ENCODE results near the gene KRTAP5-6.

- no peak for TF ChIP-seq BHLHE40 (IDR thresholded peaks at IDR 0.05; ENCODE audit: borderline replicate concordance)
- TF ChIP-seq L3MBTL2 (conservative IDR thresholded peaks at IDR 0.05), result no peak
- TF ChIP-seq ARNT (IDR thresholded peaks at IDR 0.05), result no peak
- no peak for TF ChIP-seq SP1 (IDR thresholded peaks at IDR 0.05)
- TF ChIP-seq FOXM1 (IDR thresholded peaks at IDR 0.05; ENCODE audit: borderline replicate concordance), result no peak
- no peak for TF ChIP-seq FOXK2 (IDR thresholded peaks at IDR 0.05)
- no peak for TF ChIP-seq ELF4 (IDR thresholded peaks at IDR 0.05)
- no peak for TF ChIP-seq ZNF384 (IDR thresholded peaks at IDR 0.05)
- no peak for TF ChIP-seq SUZ12 (IDR thresholded peaks at IDR 0.05)
- no peak for TF ChIP-seq NFRKB (IDR thresholded peaks at IDR 0.05)
- TF ChIP-seq, protein P1, sequence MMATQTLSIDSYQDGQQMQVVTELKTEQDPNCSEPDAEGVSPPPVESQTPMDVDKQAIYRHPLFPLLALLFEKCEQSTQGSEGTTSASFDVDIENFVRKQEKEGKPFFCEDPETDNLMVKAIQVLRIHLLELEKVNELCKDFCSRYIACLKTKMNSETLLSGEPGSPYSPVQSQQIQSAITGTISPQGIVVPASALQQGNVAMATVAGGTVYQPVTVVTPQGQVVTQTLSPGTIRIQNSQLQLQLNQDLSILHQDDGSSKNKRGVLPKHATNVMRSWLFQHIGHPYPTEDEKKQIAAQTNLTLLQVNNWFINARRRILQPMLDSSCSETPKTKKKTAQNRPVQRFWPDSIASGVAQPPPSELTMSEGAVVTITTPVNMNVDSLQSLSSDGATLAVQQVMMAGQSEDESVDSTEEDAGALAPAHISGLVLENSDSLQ (IDR thresholded peaks at IDR 0.05), result no peak
- no peak for TF ChIP-seq FOXA1 (IDR thresholded peaks at IDR 0.05)
- TF ChIP-seq CTBP1 (IDR thresholded peaks at IDR 0.05; ENCODE audit: borderline replicate concordance), result no peak
- no peak for TF ChIP-seq TARDBP (IDR thresholded peaks at IDR 0.05)
Observed at GRCh38 chr11:1652026-1652425, 45.0 kb upstream of the KRTAP5-6 start.
